Tibial nerve (tissue), 4 donors: ENCODE measurements around the gene KIF7. TPM values are rescaled to one million over a fixed set of nuclear protein-coding genes. Genes with fewer than 3 reads are reported as not detected.

Source experiments
- DNase-seq, 2 donors: peaks; one replicate each; pipeline ENCODE4 v3.0.0-alpha.2; 2019; ENCODE audit warnings: low spot score in 2 of 2
- H3K27ac ChIP-seq, 4 donors: fragments of 200-600 bp; sonication (generic) in 3 of 4; one replicate each; pipeline ENCODE4 v1.5.1; 2017 to 2019; ENCODE audit warnings: mild to moderate bottlenecking in 1 of 4
- H3K27me3 ChIP-seq, 2 donors: fragments of 200-600 bp; sonication (generic) in 1 of 2; one replicate each; pipeline versions ENCODE4 v1.5.1 to v1.6.0; 2017 to 2019
- H3K36me3 ChIP-seq, 3 donors: fragments of 200-600 bp; sonication (generic); one replicate each; pipeline ENCODE4 v1.5.1; 2018 to 2019
- H3K4me1 ChIP-seq, 4 donors: fragments of 200-600 bp; sonication (generic) in 3 of 4; one replicate each; pipeline ENCODE4 v1.5.1; 2017 to 2019
- H3K4me3 ChIP-seq, 4 donors: fragments of 200-600 bp; sonication (generic) in 3 of 4; one replicate each; pipeline ENCODE4 v1.5.1; 2017 to 2019; ENCODE audit warnings: mild to moderate bottlenecking in 1 of 4, moderate library complexity in 1 of 4
- H3K9me3 ChIP-seq, 4 donors: fragments of 200-600 bp; sonication (generic) in 3 of 4; one replicate each; pipeline ENCODE4 v1.5.1; 2017 to 2019
- CTCF ChIP-seq, 5 experiments: fragments of 200-600 bp in 3 of 5; fragments of 450-650 bp in 2 of 5; sonication (generic) in 3 of 5; IDR thresholded peaks; one replicate each; pipeline ENCODE4 v1.5.1; 2016 to 2019; ENCODE audit warnings: antibody characterized with exemption in 5 of 5, mild to moderate bottlenecking in 3 of 5, moderate library complexity in 2 of 5
- EP300 ChIP-seq, 2 donors: sonication (generic); formaldehyde crosslinking; IDR thresholded peaks; one replicate each; pipeline ENCODE4 v1.6.1; 2017; ENCODE audit warnings: antibody characterized with exemption in 2 of 2, mild to moderate bottlenecking in 1 of 2
- POLR2A ChIP-seq, 2 donors: fragments of 450-650 bp; IDR thresholded peaks; one replicate each; pipeline ENCODE4 v1.6.1; 2017; ENCODE audit warnings: antibody characterized with exemption in 2 of 2, mild to moderate bottlenecking in 2 of 2, moderate library complexity in 2 of 2
- WGBS, 2 donors: methylation state at CpG; one replicate each; pipeline ENCODE4 v1.1.5; 2018; 5-methylcytosine and 5-hydroxymethylcytosine counted together
- total RNA-seq, 4 donors: library from RNA; depleted of rRNA; stranded (reverse); fragments of >200 nt; gene quantifications; one replicate each; pipeline ENCODE4 v1.1.0, GENCODE V29; 2016

The KIF7 gene
- total RNA-seq, 4 donors from 2014 or later, result 7.2 to 41.1 (median 20.8) TPM

- 81 to 87% methylated on average over 10 to 16 of the region's 16 CpGs for WGBS, 2 donors
- Histone ChIP-seq H3K27me3 (peaks cover 0 to 15% of the 10 kb centered on the region in 2 donors), H3K27ac (no peak overlapping the region), H3K36me3 (peaks cover 0 to 16% (median 0%) of the 10 kb centered on the region in 3 donors), H3K9me3 (no peaks in the 10 kb centered on the region), H3K4me3 (no peak overlapping the region), H3K4me1 (peaks cover 0 to 18% (median 5%) of the 10 kb centered on the region in 4 donors)
- no peak for DNase-seq
- TF ChIP-seq CTCF (IDR thresholded peaks at IDR 0.05), result no peak
- no peak for TF ChIP-seq EP300 (IDR thresholded peaks at IDR 0.05)
- TF ChIP-seq POLR2A (IDR thresholded peaks at IDR 0.05), result no peak
Measured at GRCh38 chr15:89652666-89653065, 2.6 kb downstream of the KIF7 start.

GRCh38 chr15:89652131-89652530 lies 3.1 kb downstream of the KIF7 start:
- Histone ChIP-seq H3K9me3 (no peaks in the 10 kb centered on the region), H3K27me3 (peaks cover 0 to 15% of the 10 kb centered on the region in 2 donors), H3K4me1 (peaks cover 0 to 21% (median 5%) of the 10 kb centered on the region in 4 donors), H3K36me3 (peaks cover 0 to 16% (median 0%) of the 10 kb centered on the region in 3 donors), H3K27ac (no peak overlapping the region), H3K4me3 (no peak overlapping the region)
- TF ChIP-seq CTCF (IDR thresholded peaks at IDR 0.05) (no peak), POLR2A (IDR thresholded peaks at IDR 0.05) (no peak), EP300 (IDR thresholded peaks at IDR 0.05) (no peak)
- 86 to 87% methylated on average over 7 of the region's 7 CpGs for WGBS, 2 donors
- no peak for DNase-seq

GRCh38 chr15:89649716-89650115 lies 5.6 kb downstream of the KIF7 start:
- Histone ChIP-seq H3K27ac (no peak overlapping the region), H3K36me3 (peaks cover 0 to 31% (median 0%) of the 10 kb centered on the region in 3 donors), H3K27me3 (peaks cover 0 to 9% of the 10 kb centered on the region in 2 donors), H3K4me3 (no peak overlapping the region), H3K4me1 (peaks cover 0 to 14% (median 3%) of the 10 kb centered on the region in 4 donors), H3K9me3 (no peaks in the 10 kb centered on the region)
- WGBS, 2 donors, result 91 to 93% methylated on average over 15 of the region's 15 CpGs
- DNase-seq, result no peak
- TF ChIP-seq EP300 (IDR thresholded peaks at IDR 0.05) (no peak), POLR2A (IDR thresholded peaks at IDR 0.05) (no peak), CTCF (IDR thresholded peaks at IDR 0.05) (no peak)

- Histone ChIP-seq H3K27me3 (peaks cover 0 to 5% of the 10 kb centered on the region in 2 donors), H3K27ac (no peak overlapping the region), H3K36me3 (peaks cover 0 to 31% (median 0%) of the 10 kb centered on the region in 3 donors), H3K4me3 (no peak overlapping the region), H3K9me3 (no peaks in the 10 kb centered on the region), H3K4me1 (peaks cover 0 to 8% (median 0%) of the 10 kb centered on the region in 4 donors)
- no peak for DNase-seq
- TF ChIP-seq EP300 (IDR thresholded peaks at IDR 0.05), result no peak
- WGBS, 2 donors, result 96% methylated on average over 14 to 31 of the region's 37 CpGs
Measured at GRCh38 chr15:89649013-89649625, 6.1 kb downstream of the KIF7 start.

GRCh38 chr15:89648106-89649012 lies 6.9 kb downstream of the KIF7 start:
- 87% methylated on average over 76 to 102 of the region's 102 CpGs for WGBS, 2 donors
- Histone ChIP-seq H3K4me1 (peaks cover 0 to 8% (median 0%) of the 10 kb centered on the region in 4 donors), H3K27me3 (no peaks in the 10 kb centered on the region), H3K27ac (no peak overlapping the region), H3K36me3 (peaks cover 0 to 31% (median 0%) of the 10 kb centered on the region in 3 donors), H3K4me3 (no peak overlapping the region), H3K9me3 (no peaks in the 10 kb centered on the region)
- DNase-seq, result no peak
- TF ChIP-seq CTCF (IDR thresholded peaks at IDR 0.05) (no peak), EP300 (IDR thresholded peaks at IDR 0.05) (no peak), POLR2A (IDR thresholded peaks at IDR 0.05) (no peak)
